Body of pancreas (tissue), 4 donors: Measurements from ENCODE around the gene MAT2B.

Experiments used
- POLR2A ChIP-seq, 3 donors: fragments of 450-650 bp; IDR thresholded peaks; one replicate each; pipeline ENCODE4 v1.6.1; 2016; ENCODE audit warnings: antibody characterized with exemption in 3 of 3, mild to moderate bottlenecking in 2 of 3
- TF ChIP-seq, protein P1 (sequence below), 7 experiments: fragments of 450-650 bp in 4 of 7; fragments of 200-600 bp in 3 of 7; sonication (generic) in 3 of 7; IDR thresholded peaks; one replicate each; pipeline ENCODE4 v1.5.1; 2016 to 2019; ENCODE audit warnings: antibody characterized with exemption in 7 of 7

DNA sequence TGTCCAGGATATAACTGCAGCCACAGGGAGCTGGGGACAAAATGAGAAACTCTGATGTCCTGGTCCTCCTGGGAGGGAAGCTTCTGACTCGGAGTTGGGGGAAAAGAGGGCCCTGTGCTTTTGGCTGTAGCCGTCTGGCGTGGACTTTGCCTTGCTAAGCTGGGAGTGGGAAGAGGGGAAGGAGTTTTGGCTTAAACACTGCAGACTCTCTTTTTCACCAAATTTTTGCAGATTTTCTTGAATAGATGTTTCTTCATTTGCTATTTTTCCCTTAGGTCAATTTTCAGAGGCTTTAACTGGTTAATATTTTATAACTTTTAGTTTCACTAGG is 15.7 kb upstream of the MAT2B start:
- TF ChIP-seq, protein P1, sequence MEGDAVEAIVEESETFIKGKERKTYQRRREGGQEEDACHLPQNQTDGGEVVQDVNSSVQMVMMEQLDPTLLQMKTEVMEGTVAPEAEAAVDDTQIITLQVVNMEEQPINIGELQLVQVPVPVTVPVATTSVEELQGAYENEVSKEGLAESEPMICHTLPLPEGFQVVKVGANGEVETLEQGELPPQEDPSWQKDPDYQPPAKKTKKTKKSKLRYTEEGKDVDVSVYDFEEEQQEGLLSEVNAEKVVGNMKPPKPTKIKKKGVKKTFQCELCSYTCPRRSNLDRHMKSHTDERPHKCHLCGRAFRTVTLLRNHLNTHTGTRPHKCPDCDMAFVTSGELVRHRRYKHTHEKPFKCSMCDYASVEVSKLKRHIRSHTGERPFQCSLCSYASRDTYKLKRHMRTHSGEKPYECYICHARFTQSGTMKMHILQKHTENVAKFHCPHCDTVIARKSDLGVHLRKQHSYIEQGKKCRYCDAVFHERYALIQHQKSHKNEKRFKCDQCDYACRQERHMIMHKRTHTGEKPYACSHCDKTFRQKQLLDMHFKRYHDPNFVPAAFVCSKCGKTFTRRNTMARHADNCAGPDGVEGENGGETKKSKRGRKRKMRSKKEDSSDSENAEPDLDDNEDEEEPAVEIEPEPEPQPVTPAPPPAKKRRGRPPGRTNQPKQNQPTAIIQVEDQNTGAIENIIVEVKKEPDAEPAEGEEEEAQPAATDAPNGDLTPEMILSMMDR (IDR thresholded peaks at IDR 0.05) = no peak
- no peak for TF ChIP-seq POLR2A (IDR thresholded peaks at IDR 0.05)
